NB4 (cell line): Measurements from ENCODE around the gene RERE.

Source experiments
- CTCF ChIP-seq: IDR thresholded peaks from one replicate; pipeline ENCODE4 v1.5.1; 2012; ENCODE audit warnings: low read depth, low read length
- MAX ChIP-seq: IDR thresholded peaks from 2 replicates; pipeline ENCODE4 v1.6.1; 2011; ENCODE audit warnings: low read depth, low read length
- MYC ChIP-seq: IDR thresholded peaks from 2 replicates; pipeline ENCODE4 v1.6.1; 2011; ENCODE audit warnings: low read depth, low read length
- POLR2A ChIP-seq: IDR thresholded peaks from 2 replicates; pipeline ENCODE4 v1.6.1; 2011; ENCODE audit warnings: mild to moderate bottlenecking; ENCODE audit not compliant: insufficient read length; ENCODE audit errors: extremely low read depth

- TF ChIP-seq POLR2A (no peak), CTCF (no peak), MYC (no peak), MAX (no peak)
Measured at GRCh38 chr1:8718850-8719361, 98.5 kb downstream of the RERE start.
